ENCODE results near the gene DAPK1.

The DAPK1 gene

DNA sequence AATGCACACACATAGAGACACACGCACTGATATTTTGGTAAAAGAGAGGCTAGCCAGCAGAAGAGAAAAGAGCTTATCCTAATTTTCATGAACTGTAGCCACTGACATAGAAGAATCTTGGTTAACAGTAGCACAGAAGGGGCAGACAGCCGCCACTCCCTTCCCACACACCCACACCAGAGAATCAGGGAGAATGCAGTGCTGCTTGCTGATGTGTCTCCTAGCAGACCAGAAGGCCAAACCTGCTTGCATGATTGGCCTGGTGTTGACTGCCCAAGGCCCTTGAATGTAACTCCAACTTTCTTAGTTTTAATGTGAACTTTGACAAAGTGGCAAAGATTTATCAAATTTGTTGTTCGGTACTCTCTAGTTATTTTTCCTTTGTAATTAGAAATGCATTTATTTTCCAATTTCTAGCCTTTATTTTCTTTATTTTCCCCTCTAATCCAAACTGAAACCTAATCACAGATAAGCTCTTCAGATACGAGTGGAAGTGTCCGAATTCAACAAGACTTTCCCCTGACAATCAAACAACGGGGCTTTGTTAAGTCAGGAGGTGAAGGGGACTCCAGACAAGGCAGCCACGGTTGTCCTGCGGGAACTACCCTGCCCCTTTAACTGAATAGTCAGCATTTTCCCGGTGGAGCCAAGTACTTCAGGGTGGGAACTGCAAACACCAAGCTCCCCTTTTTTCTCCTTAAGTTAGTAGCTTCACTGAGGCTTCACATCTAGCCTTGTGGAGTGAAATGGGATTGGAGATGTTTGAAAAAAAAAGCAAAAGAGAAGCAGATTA is 146.3 kb downstream of the DAPK1 start:
- no peak for DNase-seq (ENCODE audit: low read depth)

DNA sequence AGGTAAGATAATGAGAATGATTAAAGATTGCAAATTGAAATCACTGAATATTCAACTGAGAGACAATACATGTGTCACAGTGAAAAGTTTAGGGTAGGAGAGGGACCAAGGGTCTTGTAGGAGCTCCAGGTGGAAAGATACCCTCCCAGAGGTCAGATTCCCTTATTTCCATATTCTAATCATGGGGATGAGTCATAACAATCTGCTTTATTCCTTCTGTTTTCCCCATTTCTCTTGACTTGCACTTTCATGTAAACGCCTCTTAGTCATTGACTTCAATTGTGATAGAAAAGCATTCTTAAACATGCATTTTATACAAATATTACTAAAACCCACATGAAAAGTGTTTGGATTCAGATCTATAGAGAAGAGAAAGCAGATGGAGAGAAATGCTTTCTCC is 147.0 kb downstream of the DAPK1 start:
- no peak for DNase-seq (ENCODE audit: low read depth)

DNA sequence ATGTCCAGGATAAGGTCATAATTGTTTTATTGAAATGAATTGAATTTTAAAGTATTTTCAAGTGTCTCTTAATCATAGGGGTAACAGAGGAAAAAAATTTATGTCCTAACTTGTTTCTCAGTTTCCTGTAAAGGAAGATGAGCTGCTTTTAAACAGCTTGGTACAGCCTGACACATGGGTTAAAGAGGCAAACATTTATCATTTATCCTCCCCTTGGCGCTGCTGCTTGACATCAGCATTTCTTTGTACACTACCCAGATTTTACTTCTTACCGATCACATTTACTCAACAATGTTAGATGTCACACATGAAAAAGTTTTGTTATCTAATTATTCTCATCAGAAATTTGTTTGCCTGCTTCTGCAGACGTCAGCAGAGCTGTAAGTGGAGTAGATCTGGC is 148.9 kb downstream of the DAPK1 start:
- no peak for DNase-seq (ENCODE audit: low read depth)

DNA sequence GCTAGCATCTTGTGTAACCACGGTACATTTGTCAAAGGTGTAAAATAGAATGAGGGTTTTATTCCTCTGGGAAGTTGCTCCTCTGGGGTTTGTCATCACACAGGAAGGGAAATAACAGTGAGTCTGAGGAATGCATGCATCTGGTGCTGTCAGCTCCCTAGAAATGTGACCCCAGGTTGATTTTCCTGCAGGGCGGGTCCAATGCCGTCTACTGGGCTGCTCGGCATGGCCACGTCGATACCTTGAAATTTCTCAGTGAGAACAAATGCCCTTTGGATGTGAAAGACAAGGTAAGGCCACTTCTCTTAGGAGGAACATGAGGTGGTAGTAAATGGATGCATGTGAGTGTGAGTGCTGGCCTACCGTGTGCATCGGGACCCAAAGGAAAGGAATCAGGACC is 149.4 kb downstream of the DAPK1 start:
- DNase-seq (ENCODE audit: low read depth), result no peak

DNA sequence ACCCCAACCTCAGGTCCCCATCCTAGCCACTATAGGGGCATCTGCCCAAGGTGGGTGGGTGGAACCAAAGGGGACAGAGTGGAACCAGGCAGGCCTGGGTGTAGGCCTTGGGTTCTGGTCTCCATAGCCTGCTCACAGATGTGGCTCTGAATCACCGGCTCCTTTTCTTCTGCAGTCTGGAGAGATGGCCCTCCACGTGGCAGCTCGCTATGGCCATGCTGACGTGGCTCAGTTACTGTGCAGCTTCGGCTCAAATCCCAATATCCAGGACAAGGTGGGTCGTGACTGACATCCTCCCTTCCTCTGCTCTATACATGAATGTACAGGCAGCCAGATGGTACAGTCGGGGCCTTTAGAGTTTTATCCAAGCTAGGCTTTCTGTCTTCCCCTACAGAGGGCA is 150.9 kb downstream of the DAPK1 start:
- no peak for DNase-seq (ENCODE audit: low read depth)

DNA sequence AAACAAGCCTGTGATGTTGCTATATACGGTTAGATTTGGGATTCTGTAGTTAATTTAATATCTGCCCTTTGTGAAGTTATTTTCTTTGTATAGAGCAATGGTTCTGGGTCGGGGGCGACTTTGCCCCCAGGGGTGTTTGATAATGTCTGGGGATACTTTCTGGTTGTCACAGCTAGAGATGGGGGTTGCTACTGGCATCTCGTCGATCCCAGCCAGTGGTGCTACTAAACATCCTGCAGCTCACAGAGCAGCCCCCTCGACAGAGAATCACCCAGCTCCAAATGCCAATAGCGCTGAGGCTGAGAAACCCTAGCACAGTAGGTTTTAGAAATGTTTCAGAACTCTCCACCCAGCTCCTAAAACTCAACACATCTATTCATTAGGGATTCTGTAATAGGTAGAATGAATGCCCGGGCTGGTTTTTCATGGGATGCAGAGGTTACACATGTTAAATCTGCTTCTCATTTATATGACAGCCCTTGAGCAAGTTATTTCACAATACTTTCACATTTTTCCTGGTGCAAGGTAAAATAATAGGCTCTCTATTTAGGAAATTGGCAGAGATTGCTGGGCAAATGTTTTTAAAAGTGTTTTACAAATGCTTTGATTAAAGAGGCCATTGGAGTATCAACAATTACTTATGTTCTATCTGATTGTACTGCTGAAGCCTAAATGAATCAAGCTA is 153.1 kb downstream of the DAPK1 start:
- DNase-seq (ENCODE audit: low read depth), result no peak

DNA sequence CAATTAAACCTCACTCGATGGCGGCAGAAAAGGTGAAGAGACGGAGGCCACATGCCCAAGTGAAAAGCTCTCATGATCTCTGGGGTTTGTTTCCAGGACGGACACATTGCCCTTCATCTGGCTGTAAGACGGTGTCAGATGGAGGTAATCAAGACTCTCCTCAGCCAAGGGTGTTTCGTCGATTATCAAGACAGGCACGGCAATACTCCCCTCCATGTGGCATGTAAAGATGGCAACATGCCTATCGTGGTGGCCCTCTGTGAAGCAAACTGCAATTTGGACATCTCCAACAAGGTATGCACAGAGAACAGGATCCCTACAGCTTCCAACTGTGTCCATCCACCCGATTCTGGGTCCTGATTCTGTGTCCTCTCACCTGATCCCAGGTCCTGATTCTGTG is 153.8 kb downstream of the DAPK1 start:
- no peak for DNase-seq (ENCODE audit: low read depth)

DNA sequence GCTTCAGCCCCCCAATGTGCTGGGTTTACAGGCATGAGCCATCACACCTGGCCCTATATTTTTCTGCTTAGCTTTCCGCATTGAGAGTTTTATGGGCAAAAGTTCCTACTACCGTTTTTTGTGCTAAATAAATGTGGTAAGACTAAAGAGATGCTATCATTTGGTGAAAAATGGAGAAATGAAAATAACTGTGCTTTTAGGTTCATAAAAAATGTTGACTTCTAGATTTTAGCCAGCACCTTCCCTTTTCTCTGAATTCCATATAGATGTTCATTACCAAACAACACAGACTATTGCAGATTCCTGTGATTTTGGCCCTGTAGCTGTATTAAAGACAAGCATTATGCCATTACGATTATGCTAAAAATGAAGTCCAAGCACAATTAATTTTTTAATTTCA is 156.3 kb downstream of the DAPK1 start:
- no peak for DNase-seq (ENCODE audit: low read depth)

DNA sequence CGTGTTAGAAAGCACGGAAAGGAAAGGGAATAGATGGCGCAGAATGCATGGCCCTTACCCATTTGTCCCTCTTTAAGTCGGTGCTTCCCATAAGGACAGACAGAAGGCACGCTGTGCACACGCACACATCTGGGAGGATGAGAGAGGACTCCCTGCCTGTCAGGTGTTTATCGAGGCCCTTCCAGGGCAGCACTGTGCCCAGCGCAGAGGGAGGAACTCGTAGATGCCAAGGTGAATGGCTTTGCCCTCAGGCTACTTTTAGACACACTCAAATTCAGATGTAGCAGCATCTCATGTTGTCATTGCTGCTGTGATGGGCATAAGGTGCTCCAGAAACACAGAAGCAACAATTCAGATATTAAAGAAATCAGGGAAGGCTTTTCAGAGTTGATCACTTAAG is 158.1 kb downstream of the DAPK1 start:
- DNase-seq (ENCODE audit: low read depth), result no peak

DNA sequence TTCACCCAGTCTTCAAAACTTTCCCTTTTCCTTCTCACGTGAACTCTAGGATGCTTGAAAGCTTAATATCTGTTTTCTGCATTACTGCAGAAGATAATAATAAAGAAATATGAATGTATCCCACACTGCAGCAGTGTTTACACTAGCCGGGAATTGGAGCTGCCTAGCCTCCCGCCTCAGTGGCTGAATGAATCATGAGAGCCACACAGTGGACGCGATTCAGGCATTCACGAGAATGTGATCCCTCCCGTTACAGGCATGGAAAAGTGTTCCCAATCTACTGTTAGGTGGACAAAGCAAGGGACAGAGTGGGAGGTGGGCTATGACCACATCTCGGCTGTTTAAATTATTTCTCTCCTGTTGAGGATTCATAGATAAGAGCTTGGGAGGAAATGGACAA is 158.8 kb downstream of the DAPK1 start:
- DNase-seq (ENCODE audit: low read depth), result no peak

DNA sequence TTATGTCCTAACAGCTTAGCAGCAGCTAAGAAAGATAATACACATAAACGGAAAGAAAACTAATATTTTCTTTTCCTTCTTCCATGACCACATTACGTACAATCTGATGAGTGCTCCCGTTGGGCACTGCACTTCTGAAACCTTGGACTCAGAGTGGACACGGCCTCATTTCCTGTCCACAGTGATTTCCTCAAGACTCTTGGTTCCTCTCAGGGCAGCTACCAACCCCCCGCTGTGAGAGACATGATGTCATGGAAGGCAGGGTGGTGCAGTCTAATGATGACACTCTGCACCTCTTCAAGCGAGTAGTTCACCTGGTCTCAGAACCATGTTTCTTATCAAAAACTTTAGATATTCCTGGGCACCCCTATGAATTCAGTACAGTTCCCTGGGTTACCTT is 159.5 kb downstream of the DAPK1 start:
- DNase-seq (ENCODE audit: low read depth), result no peak

DNA sequence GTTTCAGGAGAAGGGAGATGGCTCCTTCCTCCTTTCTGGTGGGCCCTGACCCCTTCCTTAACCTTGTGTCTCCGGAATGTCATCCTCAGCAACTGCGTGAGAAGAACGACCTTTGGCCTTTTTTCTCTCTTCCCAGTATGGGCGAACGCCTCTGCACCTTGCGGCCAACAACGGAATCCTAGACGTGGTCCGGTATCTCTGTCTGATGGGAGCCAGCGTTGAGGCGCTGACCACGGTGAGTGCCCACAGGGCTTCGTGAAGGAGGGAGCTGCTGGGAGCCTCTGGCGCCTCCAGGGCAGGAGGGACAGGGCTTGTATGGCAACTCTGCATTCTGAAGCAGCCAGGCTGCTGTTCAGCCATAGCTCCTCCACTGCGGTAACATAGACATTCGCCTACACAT is 160.2 kb downstream of the DAPK1 start:
- no peak for DNase-seq (ENCODE audit: low read depth)

DNA sequence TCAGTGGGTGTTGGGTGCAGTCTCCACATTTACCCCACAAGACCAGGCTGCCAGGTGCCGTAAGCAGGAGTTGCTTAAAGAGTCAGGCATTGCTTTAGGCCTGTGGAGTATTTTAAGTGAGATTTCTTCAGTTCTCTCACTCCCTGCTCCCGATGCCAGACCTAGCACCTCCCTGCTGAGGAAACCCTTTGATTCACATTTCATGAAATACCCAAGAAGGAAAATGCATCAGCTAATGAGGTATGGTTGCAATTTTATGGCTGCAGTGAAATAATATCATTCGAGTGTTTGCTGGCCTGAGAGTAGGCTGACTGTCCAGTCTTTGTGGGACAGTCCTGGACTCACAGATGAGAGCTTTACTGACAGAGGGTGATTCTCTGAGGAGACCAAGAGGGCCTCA is 160.8 kb downstream of the DAPK1 start:
- DNase-seq (ENCODE audit: low read depth), result no peak

DNA sequence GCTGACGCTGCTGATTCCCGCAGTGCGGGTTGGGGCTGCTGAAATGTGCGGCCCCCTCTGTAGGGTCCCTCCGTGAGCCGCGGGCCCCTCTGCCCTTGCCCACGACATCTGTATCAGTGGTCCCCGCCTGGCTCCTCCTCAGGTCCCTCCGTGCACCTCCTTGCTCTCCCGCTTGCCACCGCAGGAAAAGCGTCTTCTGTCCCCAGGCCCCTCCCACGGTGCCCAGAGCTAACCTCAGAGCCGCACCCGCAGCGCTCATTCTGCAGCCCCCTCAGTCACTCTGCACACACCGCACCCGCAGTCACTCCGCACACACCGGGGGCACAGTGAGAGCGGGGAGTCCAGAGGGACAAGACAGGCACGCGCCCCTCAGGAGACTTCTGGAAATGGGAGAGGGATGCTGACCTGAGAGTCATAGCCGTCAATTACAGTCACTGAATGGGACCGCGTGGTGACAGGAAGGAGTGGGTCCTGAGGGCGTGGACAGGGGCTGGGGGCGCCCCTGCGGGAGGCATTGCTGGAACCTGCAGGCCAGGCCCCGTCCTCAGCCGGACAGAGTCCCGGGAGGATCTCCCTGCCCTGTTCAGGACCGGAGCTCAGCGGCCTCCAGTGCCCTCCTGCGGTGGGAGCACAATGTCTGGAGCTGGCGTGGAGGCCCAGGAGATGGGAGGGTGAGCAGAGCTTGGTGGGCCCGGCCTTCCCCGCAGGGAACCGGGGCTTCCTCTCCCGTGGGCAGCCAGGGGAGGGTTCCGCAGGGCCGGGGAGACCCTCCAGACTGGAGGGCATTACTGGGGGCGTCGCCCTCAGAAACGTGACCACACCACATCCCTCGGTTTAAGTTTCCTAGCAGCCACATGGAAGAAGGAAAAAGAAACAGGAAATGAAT is 162.1 kb downstream of the DAPK1 start:
- DNase-seq (ENCODE audit: low read depth), result no peak

DNA sequence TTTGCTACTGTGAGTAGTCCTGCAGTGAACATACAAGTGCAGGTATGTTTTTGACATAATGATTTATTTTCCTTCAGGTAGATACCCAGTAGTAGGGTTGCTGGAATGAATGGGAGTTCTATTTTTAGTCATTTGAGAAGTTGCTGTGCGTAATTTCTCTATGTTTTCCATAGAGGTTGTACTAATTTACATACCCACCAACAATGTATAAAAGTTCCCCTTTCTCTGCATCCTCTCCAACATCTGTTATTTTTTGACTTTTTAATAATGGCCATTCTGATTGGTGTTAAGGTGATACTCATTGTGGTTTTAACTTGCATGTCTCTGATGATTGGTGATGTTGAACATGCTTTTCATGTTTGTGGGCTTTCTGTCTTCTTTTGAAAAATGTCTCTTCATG is 163.6 kb downstream of the DAPK1 start:
- DNase-seq (ENCODE audit: low read depth), result no peak

DNA sequence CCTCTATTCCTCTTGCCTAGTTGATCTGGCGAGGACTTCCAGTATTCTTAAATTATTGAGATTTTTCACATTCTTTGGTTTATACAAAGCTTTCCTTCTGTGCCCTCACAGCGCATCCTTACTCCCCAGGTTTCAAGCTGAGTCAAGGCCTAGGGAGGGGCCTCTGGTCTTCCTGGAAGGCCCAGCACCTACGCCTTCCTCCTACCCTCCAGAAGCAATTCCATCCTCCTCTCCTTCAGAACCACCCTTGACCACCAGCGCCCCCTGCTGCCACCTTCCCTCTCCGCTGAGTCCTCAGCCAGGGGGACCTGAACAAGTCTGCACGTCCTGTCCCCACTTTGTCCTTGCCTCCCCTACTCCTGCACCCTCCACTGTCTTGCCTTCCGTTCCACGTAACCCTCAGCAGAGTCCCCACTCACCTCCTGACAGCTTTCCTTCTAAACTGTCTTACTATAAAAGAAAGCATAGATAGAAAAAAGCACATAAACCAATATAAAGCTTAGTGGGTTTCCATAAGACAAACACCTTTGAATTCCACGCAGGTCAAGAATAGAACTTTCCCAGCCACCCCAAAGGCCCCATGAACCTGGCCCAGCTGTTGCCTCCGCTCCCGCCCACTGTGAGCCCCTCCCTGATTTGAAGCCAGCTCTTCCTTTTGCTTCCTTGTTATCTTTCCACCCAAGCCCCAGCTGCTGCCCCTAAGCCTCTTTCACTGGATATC is 165.3 kb downstream of the DAPK1 start:
- no peak for DNase-seq (ENCODE audit: low read depth)

DNA sequence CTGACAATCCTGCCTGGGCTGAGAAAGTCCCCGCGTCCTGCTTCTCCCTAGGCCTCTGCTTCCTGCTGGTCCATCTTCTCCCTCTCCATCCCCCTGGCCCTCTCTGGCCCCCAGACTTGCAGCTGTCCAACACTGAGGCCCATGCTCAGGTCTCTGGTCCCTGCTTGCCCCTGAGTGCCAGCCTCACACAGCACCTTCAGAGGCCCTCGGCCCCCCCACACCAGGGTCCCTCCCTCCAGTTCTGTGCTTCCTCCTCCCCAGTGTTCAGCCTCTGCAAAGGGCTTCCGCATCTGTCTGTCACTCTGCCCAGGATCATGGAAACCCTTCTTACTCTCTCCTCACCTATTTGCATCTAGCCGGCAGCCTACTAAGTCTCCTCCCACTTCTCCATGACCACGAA is 165.9 kb downstream of the DAPK1 start:
- no peak for DNase-seq (ENCODE audit: low read depth)

DNA sequence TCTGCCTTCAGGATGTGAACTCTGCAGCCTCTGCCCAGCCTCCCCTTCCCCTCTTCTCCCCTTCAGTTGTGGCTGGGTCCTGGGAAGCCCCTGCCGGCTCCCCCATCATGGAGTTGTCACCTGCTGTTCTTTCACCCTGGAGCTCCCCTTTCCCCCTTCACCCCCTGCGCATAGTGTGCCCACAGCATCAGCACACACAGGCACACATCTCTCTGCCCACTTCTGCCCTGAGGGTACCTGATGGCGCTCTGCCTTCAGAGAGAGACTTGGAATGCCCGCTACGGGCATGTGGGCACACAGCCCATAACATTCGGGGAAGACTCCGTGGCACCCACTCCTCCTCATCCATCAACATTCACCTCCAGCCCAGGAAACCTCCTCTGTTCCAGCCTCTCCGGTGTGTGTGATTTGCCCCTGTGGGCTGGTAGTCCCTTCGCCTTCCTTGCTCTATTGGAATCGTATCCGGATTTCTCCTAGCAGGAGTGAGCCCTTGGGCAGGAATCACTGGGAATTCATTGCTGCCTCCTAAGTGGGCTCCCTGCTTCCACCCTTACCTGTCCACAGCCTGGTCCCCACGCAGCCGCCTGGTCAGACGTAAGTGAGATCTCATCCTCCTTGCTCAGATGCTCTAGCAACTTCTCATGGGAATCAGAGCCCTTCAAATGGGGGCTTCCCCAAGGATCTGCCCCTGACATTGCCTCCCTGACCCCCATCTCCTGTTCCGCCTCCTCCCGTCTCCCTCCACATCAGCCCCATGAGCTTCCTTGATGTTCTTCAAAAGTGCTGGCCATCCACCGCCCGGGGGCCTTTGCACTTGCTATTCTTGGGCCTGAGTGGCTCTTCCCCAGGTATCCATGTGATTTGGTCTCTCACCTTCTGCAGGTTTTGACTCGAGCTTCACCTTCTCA is 166.7 kb downstream of the DAPK1 start:
- no peak for DNase-seq (ENCODE audit: low read depth)

DNA sequence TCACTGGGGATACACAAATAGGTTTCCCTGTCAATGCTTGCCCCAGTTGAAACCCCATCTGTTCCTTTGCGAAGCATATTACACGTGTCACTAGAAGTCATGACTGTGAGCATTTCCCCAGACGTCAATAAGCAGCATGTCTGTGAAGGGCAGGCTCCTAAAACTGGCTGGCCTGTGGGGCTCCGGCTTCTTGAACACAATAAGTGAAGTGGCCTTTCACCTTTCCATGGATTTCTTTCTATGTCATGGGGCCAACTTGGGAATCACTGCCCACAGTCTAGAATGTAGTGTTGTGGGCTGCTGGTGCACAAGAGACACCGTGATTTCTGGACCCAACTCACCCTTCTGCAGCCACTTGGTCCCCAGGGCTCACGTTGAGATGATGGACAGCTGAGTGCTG is 167.8 kb downstream of the DAPK1 start:
- no peak for DNase-seq (ENCODE audit: low read depth)

DNA sequence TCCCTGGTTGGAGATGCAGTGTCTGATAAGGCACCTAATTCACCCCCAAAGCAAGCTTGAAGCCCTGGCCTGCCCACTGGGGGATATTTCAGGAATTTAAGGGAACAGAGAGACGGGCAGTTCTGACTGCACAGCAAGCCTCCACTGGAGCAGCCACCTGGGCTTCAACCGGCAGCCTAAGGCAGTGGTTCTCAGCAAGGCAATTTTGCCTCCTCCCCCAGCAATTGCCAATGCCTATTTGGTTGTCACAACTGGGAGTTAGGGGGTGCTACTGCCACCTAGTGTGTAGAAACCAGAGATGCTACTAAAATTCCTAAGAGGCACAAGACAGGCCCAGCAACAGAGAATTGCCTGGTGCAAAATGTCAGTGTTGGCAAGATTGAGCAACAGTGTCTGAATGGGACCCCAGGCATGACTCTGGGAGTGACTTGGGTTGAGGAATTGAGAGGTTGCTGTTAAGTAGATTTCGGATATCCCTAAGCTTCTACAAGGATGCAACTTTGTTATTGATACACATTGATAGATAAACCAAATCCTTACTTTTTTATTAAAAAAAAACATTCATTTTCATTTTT is 169.6 kb downstream of the DAPK1 start:
- DNase-seq (ENCODE audit: low read depth), result no peak

DNA sequence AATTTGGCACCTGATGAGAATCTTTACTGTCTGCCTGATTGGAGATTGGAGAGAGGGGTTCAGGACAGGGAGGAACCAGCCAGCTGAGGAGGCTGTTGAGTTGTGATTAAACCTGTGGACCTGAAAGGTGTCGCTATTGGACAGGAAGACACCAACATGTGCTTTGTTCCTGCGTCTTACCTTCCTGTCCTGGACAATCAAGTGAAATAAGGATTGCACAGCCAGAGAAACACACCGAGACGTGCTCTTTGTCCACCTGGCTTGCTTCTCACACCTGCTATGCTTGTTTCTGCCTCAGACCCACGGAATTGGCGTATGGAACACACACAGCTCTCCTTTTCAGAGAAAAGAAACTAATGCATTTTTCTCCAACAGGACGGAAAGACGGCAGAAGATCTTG is 170.6 kb downstream of the DAPK1 start:
- DNase-seq (ENCODE audit: low read depth), result no peak
